ENCODE measurements around the gene MVB12A. TPM values are rescaled to one million over a fixed set of nuclear protein-coding genes. Genes with fewer than 3 reads are reported as not detected.

MVB12A gene
- total RNA-seq, 1 donor from 2014 or later, result 46.9 TPM

DNA sequence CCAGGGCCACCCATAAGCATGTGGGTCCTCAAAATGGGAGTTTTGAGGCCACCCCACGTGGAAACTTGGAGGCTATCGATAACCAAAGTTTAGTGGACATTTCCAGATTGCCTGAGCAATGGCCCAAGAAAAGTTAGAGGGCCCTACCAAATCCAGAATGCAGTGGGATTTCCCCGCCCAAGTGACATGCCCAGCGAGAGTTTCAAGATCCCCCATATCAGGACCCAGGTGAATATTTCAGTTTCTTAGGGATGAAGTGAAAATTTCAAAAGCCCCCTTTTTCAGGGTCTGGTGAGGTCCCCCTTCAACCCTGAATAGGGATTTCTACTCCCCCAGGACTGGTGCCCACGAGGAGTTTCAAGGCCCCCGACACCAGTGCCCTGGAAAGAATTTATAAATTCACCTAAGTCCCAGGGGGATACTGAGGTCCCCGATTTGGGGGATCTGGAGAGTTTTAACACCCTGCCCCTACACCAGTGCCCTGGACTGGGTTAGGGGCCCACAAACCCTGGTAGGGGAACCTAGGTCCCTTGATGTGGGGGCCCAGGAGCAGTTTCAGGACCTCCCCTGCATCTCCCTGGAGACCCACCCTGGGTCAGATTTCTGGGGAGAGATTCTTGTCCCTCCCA is 15.1 kb upstream of the MVB12A start:
- no peak for DNase-seq (ENCODE audit: low spot score)

- no peak for DNase-seq (ENCODE audit: low spot score)
Measured at GRCh38 chr19:17405250-17406045, 14.4 kb upstream of the MVB12A start, which contains the start of gene BST2. Gene BST2 (minus strand): TSS chr19:17405630. CDS start chr19:17405575, 55 bp downstream.

- no peak for DNase-seq (ENCODE audit: low spot score)
Measured at GRCh38 chr19:17406046-17406886, 13.6 kb upstream of the MVB12A start.

GRCh38 chr19:17406887-17407196 is 13.0 kb upstream of the MVB12A start:
- no peak for DNase-seq (ENCODE audit: low spot score)

GRCh38 chr19:17409990-17410389 is 9.9 kb upstream of the MVB12A start:
- DNase-seq (ENCODE audit: low spot score), result no peak

DNA sequence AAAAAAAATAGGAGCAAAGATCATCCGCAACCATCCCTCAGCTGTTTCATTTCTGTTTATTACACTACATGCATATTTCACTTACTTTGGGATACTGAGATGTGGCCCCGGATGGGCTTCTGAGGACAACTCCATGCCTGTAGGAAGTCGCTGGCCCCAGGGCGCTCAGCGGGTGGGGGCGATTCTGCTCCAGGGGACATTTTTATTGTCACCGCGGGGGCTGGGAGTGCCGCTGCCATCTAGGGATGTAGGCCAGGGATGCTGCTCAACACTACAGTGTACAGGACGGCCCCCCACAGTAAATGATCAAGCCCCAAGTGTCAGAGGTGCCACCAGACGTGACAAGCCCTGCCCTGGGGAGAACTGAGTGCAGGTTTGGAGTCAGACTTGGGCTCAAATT is 8.0 kb upstream of the MVB12A start:
- no peak for DNase-seq (ENCODE audit: low spot score)

DNA sequence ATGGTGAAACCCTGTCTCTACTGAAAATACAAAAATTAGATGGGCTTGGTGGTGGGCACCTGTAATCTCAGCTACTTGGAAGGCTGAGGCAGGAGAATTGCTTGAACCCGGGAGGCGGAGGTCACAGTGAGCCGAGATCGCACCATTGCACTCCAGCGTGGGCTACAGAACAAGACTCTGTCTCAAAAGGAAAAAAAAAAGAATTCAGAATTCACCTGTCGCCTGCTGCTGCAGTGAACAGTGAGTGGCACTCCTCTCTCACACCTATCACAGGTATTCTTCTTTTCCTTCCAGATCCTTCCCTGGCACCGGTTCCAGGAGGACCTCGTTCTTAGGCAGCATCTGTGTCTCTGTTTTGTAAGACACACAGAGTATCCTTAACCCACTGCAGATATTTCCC is 5.8 kb upstream of the MVB12A start:
- DNase-seq (ENCODE audit: low spot score), result no peak

GRCh38 chr19:17415121-17415520 is 4.7 kb upstream of the MVB12A start:
- DNase-seq (ENCODE audit: low spot score), result no peak

GRCh38 chr19:17418710-17419109 is 1.1 kb upstream of the MVB12A start:
- DNase-seq (ENCODE audit: low spot score), result no peak

DNA sequence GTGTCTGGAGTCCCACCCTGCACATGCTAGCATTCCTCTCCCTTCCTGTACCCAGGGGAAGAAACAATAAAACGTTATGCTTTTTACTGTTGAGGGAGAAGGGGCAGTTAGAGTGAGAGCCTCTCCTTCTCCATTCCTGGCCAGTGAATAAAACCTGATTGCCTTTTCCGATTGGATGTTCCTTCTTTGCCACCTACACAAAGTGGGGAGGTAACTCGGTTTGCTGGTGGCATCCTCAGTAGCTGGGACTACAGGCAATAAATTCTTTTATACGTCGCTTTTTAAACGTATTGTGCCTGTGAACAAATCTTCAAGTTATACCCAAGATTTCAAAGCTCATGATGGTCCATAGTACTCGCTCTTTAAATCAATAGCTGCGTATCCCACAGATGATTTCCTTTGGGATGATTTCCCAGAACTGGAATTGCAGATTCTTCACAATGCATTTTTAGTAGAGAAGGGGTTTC is 660 bp upstream of the MVB12A start:
- DNase-seq (ENCODE audit: low spot score), result no peak

DNA sequence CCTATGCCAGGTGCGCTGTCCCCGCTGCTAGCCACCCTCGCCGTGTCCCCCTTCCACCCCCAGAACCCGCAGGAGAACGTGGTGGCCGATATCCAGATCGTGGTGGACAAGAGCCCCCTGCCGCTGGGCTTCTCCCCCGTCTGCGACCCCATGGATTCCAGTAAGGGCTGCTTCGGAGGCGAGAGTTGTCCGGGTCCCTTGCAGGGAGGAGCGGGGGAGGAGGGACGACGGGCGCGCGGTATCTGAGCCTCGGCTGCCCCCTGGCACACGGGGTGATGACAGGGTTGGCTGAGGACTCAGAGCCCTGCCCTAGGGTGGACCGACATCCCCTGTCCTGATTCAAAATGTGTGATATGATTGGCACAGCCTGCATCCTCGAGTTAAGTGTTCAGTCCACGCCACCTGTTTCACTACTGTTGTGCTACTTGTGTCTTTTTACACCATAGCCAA is 653 bp downstream of the MVB12A start:
- DNase-seq (ENCODE audit: low spot score), result no peak

DNA sequence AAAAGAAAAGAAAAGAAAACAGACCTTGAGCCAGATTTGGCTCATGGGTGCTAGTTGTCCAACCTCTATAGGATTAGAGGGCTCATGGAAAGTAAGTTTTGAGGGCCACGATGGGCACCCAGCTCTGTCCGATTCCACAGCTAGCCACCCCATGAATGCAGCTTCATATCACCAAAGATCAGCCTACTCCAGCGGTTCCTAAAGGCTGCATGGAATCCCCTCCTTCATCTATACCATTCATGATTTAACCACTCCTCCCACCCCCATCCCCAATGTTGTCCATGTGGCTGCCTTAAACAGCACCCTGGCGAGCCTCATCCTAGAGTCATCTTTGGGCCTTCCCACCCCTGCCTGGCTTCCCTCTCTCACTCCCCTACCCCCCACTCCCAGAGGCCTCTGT is 2.1 kb downstream of the MVB12A start:
- no peak for DNase-seq (ENCODE audit: low spot score)

DNA sequence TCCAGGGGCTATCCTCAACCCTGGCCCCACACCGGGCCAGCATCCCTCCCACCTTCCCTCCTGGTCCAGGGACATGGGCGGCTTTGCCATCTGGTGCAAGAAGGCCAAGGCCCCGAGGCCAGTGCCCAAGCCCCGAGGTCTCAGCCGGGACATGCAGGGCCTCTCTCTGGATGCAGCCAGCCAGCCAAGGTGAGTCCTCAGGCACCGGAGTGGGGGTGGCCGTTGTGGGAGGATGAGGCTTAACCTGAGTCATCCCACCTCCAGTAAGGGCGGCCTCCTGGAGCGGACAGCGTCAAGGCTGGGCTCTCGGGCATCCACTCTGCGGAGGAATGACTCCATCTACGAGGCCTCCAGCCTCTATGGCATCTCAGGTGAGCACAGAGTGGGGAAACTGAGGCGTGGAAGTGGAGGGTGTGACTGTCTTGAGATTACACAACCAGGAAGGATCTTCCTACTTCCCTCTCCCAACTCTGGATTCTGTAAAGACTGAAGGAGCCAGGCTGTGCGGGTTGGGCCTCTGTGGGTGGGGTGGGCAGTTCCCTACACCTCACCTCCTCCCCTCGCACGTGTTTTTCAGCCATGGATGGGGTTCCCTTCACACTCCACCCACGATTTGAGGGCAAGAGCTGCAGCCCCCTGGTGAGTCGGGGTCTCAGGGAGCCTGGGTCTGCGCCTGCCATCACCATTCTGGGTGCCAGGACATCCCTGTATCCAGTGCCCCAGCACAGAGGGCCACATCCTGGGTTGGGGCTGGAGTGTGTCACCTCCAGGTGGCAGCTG is 3.8 kb downstream of the MVB12A start:
- DNase-seq (ENCODE audit: low spot score), result no peak

- no peak for DNase-seq (ENCODE audit: low spot score)
Measured at GRCh38 chr19:17424743-17425365, 5.0 kb downstream of the MVB12A start.

GRCh38 chr19:17429641-17430113 is 9.8 kb downstream of the MVB12A start:
- no peak for DNase-seq (ENCODE audit: low spot score)

DNA sequence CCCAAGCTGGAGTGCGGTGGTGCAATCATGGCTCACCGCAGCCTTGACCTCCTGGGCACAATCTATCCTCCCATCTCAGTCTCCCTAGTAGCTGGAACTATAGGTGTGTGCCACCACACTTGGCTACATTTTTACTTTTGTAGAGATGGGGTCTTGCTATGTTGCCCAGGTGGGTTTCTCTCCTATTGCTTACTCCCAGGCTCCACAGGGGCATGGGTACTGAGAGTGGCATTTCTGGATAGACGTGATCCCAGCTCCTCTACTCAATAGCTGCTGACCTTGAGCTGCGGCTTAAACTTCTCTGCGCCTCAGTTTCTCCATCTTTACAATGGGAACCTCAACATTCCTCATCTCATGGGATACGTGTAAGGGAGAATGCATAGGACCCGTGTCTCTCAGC is 11.6 kb downstream of the MVB12A start:
- DNase-seq (ENCODE audit: low spot score), result no peak

DNA sequence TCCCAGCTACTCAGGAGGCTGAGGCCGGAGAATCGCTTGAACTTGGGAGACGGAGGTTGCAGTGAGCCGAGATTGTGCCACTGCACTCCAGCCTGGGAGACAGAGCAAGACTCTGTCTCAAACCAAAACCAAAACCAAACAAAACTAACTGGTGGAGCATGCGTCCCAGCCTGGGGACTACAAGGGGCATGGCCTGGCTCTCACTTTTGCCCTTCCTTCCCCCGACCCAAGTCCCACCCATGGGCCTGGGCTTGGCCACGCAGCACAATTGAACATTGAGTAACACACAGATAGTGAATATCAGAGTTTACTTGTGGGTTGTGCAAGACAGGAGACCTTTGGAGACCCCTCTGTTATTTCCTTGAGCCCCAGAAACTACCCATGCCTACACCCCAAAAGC is 15.4 kb downstream of the MVB12A start:
- DNase-seq (ENCODE audit: low spot score), result no peak

DNA sequence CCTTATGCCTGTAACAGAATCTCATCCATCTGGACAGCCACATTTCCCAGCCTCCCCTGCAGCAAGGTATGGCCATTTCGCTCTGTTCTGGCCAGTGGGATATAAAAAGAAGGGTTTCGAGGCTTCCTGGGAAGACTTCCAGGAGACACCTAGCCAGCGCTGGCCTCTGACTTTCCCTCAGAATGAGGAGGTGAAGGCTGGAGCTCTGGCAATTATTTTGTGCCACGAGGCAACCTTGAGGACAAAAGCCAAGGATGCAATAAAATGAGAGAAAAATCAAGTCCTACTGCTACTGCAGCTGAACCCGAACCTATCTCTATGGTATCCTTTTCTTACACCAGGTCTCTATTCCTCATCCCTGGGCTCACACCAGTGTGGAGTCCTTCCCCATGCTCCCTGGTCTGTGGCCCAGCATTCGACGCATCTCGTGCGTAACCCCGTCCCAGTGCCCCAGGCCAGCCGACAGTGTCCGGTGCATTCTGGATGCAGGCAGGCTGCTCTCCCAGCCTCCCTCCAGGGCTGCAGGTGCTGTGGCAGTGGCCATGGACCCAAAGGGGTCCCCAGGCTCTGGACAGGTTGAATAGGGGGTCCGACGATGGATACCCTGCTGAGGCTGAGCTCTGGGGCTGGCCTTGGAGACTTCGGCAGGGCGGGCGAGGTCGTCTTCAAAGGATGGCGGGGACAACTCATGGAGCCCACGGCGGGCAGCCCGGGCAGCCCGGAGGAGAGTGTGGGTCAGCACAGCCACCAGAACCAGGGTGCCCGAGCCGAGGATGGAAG is 16.4 kb downstream of the MVB12A start:
- DNase-seq (ENCODE audit: low spot score), result no peak

DNA sequence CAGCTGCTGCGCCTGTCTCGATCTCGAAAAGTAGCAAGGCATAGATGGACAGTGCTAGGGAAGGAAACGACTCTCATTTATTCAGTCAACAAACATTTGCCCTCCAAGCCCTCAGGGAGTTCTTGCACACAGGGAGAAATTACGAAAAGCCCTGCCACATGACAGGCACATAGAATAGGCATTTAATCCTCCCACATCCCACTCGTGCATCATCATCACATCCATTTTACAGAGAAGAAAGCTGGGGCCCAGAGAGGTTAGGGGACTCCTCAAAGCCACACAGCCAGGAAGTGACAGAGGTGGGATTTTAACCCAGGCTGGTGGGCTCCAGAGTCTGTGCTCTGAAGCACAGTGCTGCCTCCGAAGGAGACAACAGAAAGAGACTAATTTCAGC is 17.0 kb downstream of the MVB12A start:
- DNase-seq (ENCODE audit: low spot score), result no peak
